ENCODE results near the gene KLHL9.
A peak's percentile ranks its signal among the peaks of the same experiment; 100 is the strongest.

KLHL9 gene

DNA sequence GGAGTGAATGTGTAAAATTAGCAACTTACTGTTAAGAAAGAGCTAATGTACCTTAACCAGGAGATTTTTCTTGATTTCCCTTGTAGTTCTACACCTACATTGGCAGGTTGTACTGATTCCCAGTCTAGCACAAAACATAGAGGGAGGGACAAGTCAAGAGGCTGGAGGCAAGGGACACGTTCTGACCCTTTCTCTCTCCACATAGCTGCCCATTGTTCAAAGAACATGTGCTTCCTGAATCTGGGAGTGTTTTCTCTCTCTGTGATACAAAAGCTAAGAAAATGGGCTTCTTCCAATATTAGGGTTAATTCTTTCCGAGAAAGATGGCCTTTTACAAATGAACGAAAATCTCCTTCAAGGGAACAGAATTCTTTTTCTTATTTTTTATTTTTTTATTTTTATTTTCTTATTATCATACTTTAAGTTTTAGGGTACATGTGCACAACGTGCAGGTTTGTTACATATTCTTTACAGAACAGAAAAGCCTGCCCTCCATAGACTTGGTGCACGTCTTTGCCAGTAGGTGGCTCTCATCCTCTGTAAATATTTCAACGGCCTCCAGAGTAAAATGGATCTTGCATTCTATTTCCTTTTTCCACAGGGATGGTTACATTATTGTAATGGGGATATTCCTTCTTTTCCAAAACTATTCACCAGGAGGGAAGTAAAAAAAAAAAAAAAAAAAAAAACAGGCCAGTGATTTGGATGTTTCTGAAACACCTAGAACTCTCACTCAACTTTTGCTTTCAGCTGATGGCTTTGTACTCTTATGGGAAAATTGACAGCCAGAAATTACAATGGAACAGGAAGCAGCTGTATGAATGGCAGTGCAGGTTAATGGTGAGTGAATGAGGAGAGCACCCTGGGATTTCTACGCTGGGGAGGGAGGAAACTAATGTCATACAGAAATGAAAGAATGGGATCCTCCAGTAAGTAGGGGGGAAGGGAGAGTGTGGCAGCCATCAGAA, 17.0 kb downstream of the KLHL9 start:
- DNase-seq (ENCODE audit: low read depth) = peak; percentile 31

DNA sequence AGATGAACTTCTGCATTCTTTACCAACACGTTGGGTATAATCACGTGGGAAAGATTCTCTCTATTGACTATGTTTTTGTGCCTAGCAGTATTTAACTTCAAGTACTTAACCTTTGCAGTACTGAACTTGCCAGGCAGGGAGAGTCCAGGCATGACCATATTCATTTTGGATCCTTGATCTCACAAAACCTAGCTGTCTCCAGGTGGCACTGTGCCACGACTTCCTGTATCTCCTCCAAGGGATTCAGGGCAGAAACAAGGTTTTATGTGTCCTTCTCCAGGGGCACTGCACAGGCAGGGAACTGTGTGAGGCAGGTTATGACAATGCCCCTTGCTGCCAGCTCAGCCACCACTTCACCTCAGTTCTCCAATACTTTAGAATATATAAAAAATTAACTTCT, 18.3 kb downstream of the KLHL9 start:
- no peak for DNase-seq (ENCODE audit: low read depth)

DNA sequence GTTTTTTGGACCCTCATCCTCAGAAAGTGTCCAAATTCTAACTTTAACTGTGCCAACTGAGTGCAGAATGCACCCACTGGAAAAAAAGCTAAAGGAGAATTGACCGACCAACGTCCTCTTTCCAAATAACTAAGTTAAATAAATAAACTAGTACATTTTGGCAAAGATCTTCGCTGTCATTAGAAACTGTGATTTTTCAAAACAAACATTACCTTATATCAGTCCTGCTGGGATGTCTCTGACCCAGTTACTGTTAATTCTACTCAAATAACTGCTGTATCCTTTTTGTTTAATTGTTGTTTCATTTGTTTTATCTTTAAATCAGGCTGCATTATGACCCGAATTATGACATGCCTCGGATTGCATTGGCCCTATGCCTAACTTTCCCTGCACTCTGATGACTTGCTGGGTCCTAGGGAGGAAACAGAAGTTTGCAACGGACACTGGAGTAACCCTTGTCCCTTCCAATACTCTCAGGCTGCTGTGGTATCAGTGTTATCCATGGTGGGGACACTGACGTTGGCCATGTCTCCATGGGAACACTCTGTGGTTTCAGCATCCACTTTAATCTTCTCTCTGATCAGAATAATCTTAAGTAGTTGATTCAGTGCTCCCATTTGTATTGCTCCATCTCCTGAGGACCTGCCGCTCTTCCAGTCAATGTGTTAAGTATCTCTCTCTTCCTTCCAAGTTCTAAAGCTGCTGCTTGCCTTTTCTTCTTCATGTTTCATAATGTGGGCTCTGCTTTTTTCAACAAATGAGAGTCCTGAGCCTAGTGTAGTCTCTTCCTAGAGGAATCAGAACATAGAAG, 19.0 kb downstream of the KLHL9 start:
- no peak for DNase-seq (ENCODE audit: low read depth)

DNA sequence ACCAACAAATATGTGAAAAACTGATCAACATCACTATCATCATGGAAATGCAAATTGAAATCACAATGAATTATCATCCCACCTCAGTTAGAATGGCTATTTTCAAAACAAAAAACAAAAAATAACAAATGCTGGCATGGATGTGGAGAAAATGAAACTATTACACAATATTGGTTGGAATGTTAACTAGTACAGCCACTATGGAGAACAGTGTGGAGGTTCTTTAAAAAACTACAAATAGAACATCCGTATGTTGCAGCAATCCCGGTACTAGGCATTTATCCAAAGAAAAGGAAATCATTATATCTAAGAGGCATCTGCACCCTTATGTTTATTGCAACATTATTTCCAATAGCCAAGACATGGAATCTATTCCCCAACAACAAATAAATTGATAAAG, 21.1 kb downstream of the KLHL9 start:
- DNase-seq (ENCODE audit: low read depth) = peak; percentile 27

DNA sequence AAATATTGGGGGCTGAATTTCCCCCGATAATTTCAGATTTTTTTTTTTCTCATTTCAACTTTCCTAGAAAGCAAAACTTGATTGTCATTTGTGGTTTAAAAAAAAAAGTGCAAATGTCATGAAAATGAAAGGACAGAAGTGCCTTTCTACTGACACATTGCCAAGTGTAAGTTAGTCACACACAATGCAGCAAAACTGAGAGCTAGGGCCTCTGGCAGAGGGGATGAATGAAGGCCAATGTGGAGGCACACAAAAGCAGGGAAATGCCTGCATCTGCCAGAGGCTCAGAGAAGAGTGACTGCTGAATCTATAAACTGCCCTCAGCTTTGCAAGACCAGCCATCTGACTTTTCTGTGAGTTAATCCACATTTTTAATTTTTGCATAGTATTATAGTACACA, 23.3 kb downstream of the KLHL9 start:
- no peak for DNase-seq (ENCODE audit: low read depth)

DNA sequence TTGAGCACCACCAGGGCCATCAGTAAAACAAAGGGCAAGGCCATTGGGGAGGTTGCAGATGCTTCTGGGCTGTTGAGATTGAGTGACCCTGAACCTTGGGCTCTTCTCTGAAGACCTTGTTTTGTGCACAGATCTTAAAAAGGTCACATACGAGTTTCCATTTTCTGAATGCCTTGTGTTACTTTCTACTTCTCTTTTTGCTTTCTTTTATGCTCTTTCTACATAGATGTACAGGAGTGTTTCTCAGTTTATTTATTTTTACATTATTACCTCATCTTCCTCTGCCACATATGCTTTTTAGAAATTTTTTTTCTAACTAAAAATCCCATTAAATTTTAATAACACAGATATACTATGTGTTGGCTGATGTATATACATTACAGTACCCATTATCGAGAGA, 30.0 kb downstream of the KLHL9 start, which contains the start of gene IFNA5:
TSS of gene IFNA5 (minus strand) at position 101 of the 400 bp plus-strand sequence. CDS start at position 44, 57 bp downstream.
- no peak for DNase-seq (ENCODE audit: low read depth)

DNA sequence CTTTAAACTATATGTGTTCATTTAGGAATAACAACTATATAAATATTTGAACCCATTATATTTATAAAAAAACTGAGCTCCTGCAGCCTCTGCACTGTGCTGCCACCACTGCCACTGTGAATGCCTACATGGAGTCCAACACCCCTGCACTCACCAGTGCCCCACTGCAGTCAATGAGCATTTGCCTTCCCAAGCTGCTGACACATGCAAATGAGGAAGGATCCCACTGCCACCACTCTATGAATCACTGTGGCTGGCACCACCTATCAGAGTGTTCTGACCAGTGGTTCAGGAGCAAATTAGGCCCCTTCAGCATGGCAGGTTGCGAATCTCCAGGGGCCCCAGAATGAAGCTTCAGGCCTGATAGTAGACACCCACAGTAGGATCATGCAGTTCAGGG, 39.2 kb downstream of the KLHL9 start:
- no peak for DNase-seq (ENCODE audit: low read depth)

DNA sequence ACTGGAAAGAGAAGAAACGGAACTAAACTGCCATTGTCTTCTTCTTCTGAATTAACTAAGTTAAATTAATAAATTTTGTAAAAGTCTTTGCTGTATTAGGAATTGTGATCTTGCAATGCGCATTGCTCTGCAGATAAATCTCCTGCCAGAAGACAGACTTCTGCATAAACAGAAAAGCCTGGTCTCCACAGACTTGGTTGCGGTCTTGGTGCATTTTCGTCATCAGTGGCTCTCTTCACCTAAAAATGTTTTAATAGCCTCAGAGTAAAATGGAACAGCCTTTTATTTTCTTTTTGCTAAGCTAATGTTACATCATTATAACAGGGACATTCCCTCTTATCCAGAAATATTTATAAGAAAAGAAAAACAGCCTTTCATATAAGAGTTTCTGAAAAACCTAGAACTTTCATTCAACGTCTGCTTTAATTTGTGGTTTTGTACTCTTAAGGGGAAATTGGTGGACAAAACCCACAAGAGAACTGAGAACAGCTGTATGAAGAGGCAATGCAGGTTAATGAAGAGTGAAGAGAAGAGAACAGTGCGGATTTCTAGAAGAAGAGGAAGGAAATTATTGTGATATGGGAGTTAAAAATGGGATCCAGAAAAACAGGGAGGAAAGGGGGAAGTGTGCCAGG, 40.2 kb downstream of the KLHL9 start:
- DNase-seq (ENCODE audit: low read depth) = no peak

DNA sequence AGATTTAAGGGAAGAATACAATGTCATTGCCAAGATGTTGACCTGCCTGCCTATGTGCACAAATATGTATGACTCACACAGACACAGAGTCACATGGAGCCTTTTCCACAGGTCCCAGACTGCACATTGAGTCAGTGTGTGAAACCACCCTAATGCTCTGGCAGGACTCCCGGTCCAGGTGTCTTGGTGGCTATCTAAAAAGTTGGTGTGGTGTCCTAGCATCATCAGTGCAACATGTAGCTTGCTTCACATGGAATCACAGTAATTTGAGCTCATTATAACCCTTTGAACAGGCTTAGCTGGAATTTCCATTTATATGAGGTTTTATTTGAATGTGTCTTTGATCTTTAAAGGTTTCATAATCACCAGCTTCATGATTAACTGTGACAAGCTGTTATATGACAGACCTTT, 40.8 kb downstream of the KLHL9 start:
- no peak for DNase-seq (ENCODE audit: low read depth)

DNA sequence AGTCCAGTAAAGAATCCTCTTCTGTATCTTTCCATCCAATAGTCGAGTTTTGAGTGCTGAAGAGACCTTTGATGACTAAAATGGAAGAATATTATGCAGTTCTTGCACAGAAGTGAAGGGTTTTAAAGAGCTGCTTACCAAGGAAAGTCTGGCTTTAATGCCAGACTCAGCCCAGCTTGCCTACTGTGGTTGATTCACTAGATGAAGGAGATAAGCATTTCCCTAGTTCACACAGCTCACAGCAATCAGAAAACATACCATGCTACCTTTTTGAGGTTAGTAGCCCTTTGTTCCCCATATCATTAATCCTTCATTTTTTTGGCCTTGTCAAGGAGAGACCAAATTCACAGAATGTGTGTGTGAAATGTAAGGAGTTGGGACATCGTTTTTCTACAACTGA, 45.4 kb downstream of the KLHL9 start:
- DNase-seq (ENCODE audit: low read depth) = no peak

DNA sequence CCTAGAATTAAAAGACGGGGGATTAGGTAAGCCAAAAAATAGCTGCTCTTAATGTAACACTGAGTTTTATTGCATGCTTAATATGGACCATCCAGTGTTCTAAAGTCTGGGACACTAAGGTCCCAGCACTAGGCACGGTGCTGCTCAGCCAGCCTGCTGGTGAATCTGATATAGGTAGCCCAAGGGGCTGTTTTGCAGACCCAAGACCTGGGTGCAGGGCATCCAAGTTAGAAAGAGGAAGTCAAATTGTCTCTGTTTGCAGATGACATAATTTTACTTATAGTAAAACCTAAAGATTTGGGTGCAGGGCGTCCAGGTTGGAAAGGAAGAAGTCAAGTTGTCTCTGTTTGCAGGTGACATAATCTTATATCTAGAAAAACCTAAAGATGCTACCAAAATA, 47.9 kb downstream of the KLHL9 start:
- no peak for DNase-seq (ENCODE audit: low read depth)

DNA sequence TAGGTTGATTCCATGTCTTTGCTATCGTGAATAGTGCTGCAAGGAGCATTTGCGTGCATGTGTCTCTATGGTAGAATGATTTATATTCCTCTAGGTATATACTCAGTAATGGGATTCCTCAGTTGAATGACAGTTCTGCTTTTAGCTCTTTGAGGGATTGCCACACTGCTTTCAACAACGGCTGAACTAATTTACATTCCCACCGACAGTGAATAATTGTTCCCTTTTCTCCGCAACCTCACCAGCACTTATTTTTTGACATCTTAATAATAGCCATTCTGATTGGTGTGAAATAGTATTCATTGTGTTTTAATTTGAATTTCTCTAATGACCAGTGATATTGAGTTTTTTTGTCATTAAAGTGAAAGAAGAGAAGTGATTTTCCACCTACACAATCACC, 48.5 kb downstream of the KLHL9 start:
- DNase-seq (ENCODE audit: low read depth) = no peak

DNA sequence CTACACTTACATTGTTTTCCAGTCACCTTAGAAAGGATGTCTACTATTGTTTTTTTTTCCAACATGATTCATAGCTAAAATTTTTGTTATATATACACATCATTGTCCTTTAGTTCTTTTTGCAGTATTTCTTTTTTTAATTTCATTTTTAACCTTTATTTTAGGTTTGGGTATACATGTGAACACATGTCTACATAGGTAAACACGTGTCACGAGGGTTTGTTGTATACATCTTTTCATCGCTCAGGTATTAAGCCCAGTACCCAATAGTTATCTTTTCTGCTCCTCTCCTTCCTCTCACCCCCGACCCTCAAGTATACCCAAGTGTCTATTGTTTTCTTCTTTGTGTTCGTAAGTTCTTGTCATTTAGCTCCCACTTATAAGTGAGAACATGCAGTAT, 49.1 kb downstream of the KLHL9 start:
- no peak for DNase-seq (ENCODE audit: low read depth)

DNA sequence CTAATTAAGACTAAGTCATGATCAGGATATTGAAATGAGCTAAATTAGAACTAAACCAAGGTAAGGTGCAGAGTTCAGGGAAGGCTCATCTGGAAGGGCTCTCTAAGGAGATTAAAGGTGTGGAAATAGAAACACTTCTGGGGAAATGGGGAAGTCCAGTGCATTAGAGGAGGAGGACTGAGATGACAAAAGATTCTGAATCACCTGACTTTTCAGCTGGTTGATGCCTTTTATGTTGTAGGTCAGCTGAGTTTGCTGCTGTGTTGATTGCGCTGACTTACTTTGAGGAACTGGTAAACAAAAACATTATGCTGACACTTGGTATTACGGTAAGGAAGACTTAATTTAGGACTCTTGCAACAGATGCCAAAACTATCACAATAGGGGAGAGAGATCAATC, 53.9 kb downstream of the KLHL9 start:
- DNase-seq (ENCODE audit: low read depth) = no peak

Measured in fibroblast of gingiva (primary cell).